Muscle layer of duodenum (tissue), 2 donors: ENCODE data around the gene CCDC8.
A peak's percentile ranks its signal among the peaks of the same experiment; 100 is the strongest.
"Not testable (repeated sequence)": the region's sequence is repeated elsewhere in the genome, so short reads cannot be mapped to it uniquely, and the experiment has no call there.

Experiments used
- H3K27ac ChIP-seq: one replicate; pipeline ENCODE4 v1.7.0; 2013; ENCODE audit warnings: mild to moderate bottlenecking, low read length
- H3K27me3 ChIP-seq: one replicate; pipeline ENCODE4 v1.7.0; 2013; ENCODE audit warnings: low read depth, mild to moderate bottlenecking, control low read depth, low read length
- H3K36me3 ChIP-seq, 2 donors: one replicate each; pipeline ENCODE4 v1.7.0; 2013; ENCODE audit warnings: low read length in 2 of 2, control low read depth in 1 of 2, mild to moderate bottlenecking in 1 of 2; ENCODE audit not compliant: insufficient read depth in 2 of 2, control insufficient read depth in 1 of 2
- H3K4me1 ChIP-seq, 2 donors: one replicate each; pipeline ENCODE4 v1.7.0; 2013; ENCODE audit warnings: low read length in 2 of 2, mild to moderate bottlenecking in 2 of 2, control low read depth in 1 of 2, moderate library complexity in 1 of 2; ENCODE audit not compliant: insufficient read depth in 2 of 2, control insufficient read depth in 1 of 2
- H3K4me3 ChIP-seq, 2 donors: one replicate each; pipeline ENCODE4 v1.7.0; 2013; ENCODE audit warnings: low read length in 2 of 2, low read depth in 1 of 2, mild to moderate bottlenecking in 1 of 2
- H3K9me3 ChIP-seq, 2 donors: one replicate each; pipeline ENCODE4 v1.7.0; 2013; ENCODE audit warnings: low read length in 2 of 2, control low read depth in 1 of 2, mild to moderate bottlenecking in 1 of 2; ENCODE audit not compliant: control insufficient read depth in 1 of 2
- donor health status: healthy.

The CCDC8 gene

DNA sequence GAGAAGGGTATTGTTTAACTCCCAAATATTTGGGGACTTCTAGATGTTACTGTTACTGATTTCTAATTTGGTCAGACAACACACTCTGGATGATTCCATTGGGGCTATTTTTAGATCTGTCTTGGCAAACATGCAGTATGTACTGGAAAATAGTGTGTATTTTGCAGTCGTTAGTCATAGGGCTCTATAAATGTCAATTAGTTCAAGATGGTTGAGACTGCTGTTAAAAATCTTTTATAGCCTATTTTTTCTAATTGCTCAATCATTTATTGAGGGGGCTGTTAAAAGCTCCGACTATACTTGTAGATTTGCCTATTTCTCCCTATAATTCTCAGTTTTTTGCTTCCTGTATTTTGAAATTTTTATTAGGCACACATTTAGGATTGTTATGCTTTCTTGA, 35.1 kb downstream of the CCDC8 start:
- Histone ChIP-seq H3K27ac (peak overlapping the region; percentile 50), H3K4me3 (no peak overlapping the region), H3K4me1 (peaks cover 5 to 24% of the 10 kb centered on the region in 2 donors)

DNA sequence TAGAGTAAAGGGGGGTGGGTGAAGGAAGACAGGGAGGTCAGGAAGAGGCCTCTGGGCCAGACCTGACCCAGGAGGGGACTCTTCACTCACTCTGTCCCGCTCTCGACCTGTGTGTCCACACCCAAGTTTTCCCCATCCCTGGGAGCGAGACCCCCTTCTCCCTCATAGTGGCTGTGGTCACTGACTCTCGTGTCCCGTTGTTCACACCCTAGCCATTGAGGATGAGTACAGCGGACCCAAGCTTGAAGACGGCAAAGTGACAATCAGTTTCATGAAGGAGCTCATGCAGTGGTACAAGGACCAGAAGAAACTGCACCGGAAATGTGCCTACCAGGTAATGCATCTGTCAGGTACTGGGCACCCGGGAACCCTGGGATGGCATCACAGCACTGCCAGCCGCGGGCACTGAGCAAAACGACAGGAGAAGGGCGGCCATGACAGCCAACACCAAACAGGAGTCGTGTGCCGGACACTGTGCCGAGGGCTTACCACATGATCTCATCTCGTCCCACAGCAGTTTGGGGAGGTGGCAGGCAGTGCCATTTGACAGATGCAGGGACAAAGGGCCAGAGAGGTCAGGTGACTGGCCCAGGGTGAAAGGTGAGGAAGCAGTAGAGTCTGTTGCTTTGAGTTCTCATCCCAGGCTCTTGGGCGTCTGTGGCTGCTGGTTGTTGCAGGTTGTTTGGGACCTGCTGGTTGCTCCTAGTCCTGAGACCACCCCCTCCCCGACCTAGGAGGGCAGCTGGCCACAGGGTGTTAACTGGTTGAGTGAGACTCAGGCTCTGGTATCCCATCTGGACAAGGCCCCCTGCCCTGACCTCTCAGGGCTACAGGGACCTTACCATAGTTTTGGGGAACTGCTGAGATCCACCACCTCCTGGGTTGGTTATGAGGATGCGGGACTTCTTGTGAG, 36.9 kb downstream of the CCDC8 start:
- peaks cover 5 to 32% of the 10 kb centered on the region in 2 donors for H3K4me1 ChIP-seq
- peaks cover 16 to 28% of the 10 kb centered on the region in 2 donors for H3K36me3 ChIP-seq
- H3K27ac ChIP-seq: no peak overlapping the region
- H3K27me3 ChIP-seq: no peaks in the 10 kb centered on the region
- H3K4me3 ChIP-seq: no peak overlapping the region
- no peaks in the 10 kb centered on the region for H3K9me3 ChIP-seq

More for the DNA sequence above, 35.1 kb downstream of the CCDC8 start:
- Histone ChIP-seq H3K36me3 (peaks cover 21 to 42% of the 10 kb centered on the region in 2 donors), H3K27me3 (no peaks in the 10 kb centered on the region), H3K9me3 (no peaks in the 10 kb centered on the region)

DNA sequence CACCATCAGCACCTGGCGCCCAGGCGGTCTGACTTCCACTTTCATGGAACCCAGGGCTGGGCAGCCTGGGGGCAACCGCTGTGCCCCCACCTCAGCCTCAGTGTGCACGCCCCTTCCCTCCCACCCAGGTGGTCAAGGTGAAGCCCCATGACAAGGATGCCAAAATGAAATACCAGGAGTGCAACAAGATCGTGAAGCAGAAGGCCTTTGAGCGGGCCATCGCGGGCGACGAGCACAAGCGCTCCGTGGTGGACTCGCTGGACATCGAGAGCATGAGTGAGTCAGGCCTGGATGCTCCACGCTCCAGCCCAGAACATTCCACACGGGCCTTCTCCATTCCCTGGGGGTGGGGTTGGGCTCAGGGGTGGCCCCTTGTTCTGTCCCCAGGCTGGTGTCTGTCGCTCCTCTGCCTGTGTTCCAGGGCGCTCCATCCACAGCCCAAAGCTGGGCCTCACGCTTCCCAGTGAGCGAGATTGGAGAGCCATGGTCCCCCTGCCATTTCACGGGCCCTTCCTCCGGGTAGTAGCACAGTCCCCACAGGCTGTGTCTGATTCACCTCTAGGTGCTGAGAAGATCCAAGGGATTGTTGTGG, 37.8 kb downstream of the CCDC8 start:
- H3K9me3 ChIP-seq, H3K27ac ChIP-seq, H3K4me3 ChIP-seq, H3K27me3 ChIP-seq: not testable (repeated sequence)
- Histone ChIP-seq H3K4me1 (peaks cover 5 to 32% of the 10 kb centered on the region in 2 donors), H3K36me3 (peaks cover 16 to 20% of the 10 kb centered on the region in 2 donors)

DNA sequence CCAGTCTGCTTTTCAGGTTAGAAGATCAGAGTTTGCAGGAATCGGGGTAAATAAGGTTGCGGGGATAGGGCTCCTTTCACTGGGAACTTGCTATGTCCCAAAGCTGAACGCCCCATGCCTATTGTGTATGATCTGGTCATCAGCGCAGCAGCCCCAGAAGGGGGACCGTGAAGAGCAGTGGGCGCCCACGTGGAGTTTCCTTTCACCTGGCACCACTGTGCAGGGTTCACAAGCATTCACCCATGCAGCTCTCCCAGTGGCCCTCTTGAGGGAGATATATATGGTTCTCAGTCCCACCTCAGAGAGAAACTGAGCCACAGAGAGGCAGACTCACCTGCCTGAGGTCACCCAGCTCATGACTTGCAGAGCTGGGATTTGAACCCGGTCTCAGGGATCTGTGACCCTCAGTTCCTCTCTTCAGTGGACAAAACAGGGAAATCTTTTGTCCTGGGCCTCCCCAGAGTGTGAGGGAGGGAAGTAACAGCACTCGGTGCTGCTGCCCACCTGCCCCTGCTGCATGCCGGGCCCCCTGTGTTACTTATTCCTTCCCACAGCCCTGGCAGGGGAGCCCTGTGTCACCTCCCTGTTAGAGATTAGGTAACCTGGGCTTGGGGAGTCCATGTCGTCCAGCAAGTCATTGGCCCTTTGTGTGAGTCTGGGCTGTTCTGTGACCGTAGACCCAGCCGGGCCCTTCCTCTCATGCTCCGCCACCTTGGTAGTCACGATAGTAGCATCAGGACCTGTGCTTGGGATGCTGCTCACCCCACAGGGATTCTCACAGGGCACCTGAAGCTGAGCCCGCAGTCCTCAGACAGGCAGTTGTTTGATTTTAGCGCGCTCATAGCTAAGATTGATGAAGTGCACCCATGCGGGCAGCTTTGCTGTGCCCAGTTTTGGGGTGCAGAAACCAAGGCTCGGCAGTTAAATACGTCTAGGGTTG, 38.6 kb downstream of the CCDC8 start:
- Histone ChIP-seq H3K27ac (no peak overlapping the region), H3K36me3 (peaks cover 16 to 19% of the 10 kb centered on the region in 2 donors), H3K9me3 (no peaks in the 10 kb centered on the region), H3K27me3 (no peaks in the 10 kb centered on the region), H3K4me3 (no peak overlapping the region), H3K4me1 (peaks cover 5 to 32% of the 10 kb centered on the region in 2 donors)

DNA sequence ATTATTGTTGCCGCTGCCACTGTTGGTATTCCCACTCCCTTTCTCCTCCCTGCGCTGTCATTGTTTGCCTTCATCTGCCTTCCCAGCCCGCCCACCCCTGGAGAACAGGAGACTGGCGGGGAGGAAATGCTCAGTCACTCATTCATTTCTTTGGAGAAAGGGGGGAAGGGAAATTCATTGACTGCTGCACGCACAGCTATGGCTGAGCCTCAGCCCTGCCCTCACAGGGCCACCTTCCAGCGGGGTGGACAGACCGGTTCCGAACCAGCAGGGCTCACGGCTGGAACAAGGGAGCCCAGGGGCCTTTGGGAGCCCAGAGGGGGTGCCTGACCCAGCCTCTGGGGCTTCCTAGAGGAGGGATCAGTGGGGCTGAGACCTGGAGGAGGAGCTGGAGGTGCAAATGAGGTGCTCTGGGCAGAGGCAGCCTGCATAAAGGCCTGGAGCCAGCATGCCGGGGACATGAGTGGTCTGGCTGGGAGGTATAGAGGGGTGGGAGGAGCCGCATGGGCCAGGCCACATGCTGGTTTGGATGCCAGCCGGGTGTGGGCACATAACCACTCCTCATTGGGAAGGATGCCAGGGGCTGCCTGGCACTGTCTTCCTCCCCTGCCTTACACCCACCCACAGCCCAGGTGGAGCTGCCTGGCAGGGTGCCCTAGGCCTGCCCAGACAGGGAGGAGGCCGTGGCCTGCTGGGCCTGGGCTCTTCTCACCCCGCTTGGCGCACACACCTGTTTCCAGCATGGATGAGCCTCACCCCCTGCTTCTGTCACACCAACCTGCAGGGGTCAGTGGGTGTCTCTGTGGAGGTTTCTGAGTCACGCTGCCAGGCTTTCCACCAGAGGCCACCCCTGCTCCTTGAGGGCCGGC, 39.6 kb downstream of the CCDC8 start:
- Histone ChIP-seq H3K9me3 (no peaks in the 10 kb centered on the region), H3K27me3 (no peaks in the 10 kb centered on the region), H3K27ac (peak overlapping the region; percentile 8), H3K4me1 (peaks cover 5 to 31% of the 10 kb centered on the region in 2 donors), H3K36me3 (peaks cover 16 to 19% of the 10 kb centered on the region in 2 donors), H3K4me3 (no peak overlapping the region)

DNA sequence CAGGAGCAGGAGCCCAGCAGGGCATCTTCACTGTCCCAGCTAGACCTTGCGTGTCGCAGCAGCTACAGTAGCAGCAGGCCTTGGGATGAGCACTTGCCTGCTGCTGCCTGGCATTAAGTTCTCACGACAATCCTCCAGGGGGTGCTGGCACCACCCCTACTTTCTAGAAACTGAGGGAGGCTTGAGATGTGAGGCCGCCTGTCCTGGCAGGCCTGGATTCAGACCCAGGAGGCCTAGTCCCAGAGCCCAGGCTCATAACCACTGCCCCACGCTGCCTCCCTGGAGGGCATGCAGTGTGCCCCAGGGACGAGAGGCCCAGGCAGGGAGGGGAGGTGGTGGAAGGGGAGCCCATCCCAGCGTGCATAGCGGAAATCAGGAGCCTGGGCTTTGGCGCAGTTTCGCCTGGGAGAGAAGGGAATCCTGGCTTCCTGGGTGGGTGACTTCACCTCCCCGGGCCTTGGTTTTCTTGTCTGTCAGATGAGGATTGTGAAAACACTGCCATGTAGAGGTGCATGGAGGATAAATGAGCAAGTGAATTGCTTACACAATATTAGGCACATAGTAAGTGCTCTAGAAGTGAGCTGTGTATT, 40.4 kb downstream of the CCDC8 start:
- H3K27me3 ChIP-seq: no peaks in the 10 kb centered on the region
- no peaks in the 10 kb centered on the region for H3K9me3 ChIP-seq
- H3K4me3 ChIP-seq: no peak overlapping the region
- no peak overlapping the region for H3K27ac ChIP-seq
- peaks cover 16 to 19% of the 10 kb centered on the region in 2 donors for H3K36me3 ChIP-seq
- H3K4me1 ChIP-seq: peaks cover under 1 to 23% of the 10 kb centered on the region in 2 donors

DNA sequence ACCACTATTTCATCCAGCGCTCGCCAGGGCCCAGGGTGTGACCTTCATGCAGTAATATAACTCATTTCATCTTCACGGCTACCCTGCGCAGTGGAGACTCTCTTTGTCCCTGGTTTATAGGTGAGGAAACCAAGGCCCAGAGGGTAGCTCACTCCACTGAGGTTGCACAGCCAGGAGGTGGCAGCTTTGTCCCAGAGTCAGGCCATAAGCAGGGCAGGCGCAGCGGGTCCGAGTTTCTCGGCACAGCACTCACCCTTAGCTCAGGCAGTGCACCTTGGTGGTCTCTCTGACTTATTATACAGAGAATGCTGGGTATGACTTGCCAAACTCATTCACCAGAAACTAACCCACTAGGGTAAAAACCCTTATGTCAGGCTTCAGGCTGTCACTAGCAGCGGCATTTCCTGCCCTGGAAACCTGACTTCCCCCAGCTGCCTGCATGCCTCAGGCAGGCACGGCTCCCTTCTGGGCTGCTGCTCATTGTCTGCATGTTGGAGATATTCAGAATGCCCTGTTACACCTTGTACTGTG, 41.9 kb downstream of the CCDC8 start:
- Histone ChIP-seq H3K4me1 (peaks cover 0 to 18% of the 10 kb centered on the region in 2 donors), H3K36me3 (peaks cover 6 to 16% of the 10 kb centered on the region in 2 donors), H3K27me3 (no peaks in the 10 kb centered on the region), H3K4me3 (no peak overlapping the region), H3K27ac (no peak overlapping the region), H3K9me3 (no peaks in the 10 kb centered on the region)

- Histone ChIP-seq H3K36me3 (peaks cover 5 to 14% of the 10 kb centered on the region in 2 donors), H3K9me3 (no peaks in the 10 kb centered on the region), H3K4me3 (no peak overlapping the region), H3K27me3 (no peaks in the 10 kb centered on the region), H3K27ac (no peak overlapping the region), H3K4me1 (peaks cover 0 to 18% of the 10 kb centered on the region in 2 donors)
These were observed 43.5 kb downstream of the CCDC8 start for GRCh38 chr19:46369817-46370216.

- H3K4me1 ChIP-seq: peaks cover 0 to 8% of the 10 kb centered on the region in 2 donors
- H3K36me3 ChIP-seq: peaks cover 5 to 21% of the 10 kb centered on the region in 2 donors
- H3K27me3 ChIP-seq: no peaks in the 10 kb centered on the region
- H3K9me3 ChIP-seq: no peaks in the 10 kb centered on the region
- H3K27ac ChIP-seq: no peak overlapping the region
- no peak overlapping the region for H3K4me3 ChIP-seq
These were observed 45.2 kb downstream of the CCDC8 start for GRCh38 chr19:46368116-46368515.

GRCh38 chr19:46367426-46367825, 45.9 kb downstream of the CCDC8 start:
- Histone ChIP-seq H3K27me3 (no peaks in the 10 kb centered on the region), H3K27ac (no peak overlapping the region), H3K36me3 (peaks cover 5 to 21% of the 10 kb centered on the region in 2 donors), H3K4me1 (peaks cover 0 to 2% of the 10 kb centered on the region in 2 donors), H3K4me3 (no peak overlapping the region), H3K9me3 (no peaks in the 10 kb centered on the region)
